WTC11 (cell line): ENCODE results near the gene PRKCE. TPM values are rescaled to one million over a fixed set of nuclear protein-coding genes. Genes with fewer than 3 reads are reported as not detected.

Experiments
- ATAC-seq: fragments of 200-7000 bp; cut with Tn5 transposase; 2 replicates; pipeline ENCODE4 v1.10.0; 2021; ENCODE audit warnings: mild to moderate bottlenecking, moderate library complexity
- CTCF ChIA-PET: fragments of 300-600 bp; sonication (Branson Sonifier 250); formaldehyde crosslinking; loops from one replicate; lab custom pipeline; 2021; ENCODE audit warnings: antibody characterized with exemption; lab: Charles Lee
- POLR2A ChIA-PET: fragments of 350-600 bp; sonication (Branson Sonifier 250); formaldehyde crosslinking; loops from one replicate; lab custom pipeline; 2021; ENCODE audit warnings: antibody characterized with exemption; lab: Charles Lee
- DNase-seq: peaks from one replicate; pipeline ENCODE4 v3.0.0; 2021; ENCODE audit warnings: low spot score
- H3K27ac Mint-ChIP-seq: 2 replicates; pipeline ENCODE4 v1.8.0; 2021; ENCODE audit warnings: mixed read lengths
- H3K27me3 Mint-ChIP-seq: 2 replicates; pipeline ENCODE4 v1.8.0; 2021; ENCODE audit warnings: low read depth, mild to moderate bottlenecking, moderate library complexity, mixed read lengths
- H3K36me3 Mint-ChIP-seq: 2 replicates; pipeline ENCODE4 v1.8.0; 2021; ENCODE audit warnings: mixed read lengths
- H3K4me1 Mint-ChIP-seq: 2 replicates; pipeline ENCODE4 v1.8.0; 2022; ENCODE audit warnings: mixed read lengths
- H3K4me3 Mint-ChIP-seq: 2 replicates; pipeline ENCODE4 v1.8.0; 2021; ENCODE audit warnings: mild to moderate bottlenecking, moderate library complexity, mixed read lengths
- H3K9me3 Mint-ChIP-seq: 2 replicates; pipeline ENCODE4 v1.8.0; 2021; ENCODE audit warnings: mixed read lengths
- ATF1 ChIP-seq: sonication (generic); formaldehyde crosslinking; IDR thresholded peaks from 2 replicates; pipeline ENCODE4 v1.8.1; 2023; ENCODE audit warnings: mild to moderate bottlenecking, moderate library complexity, missing genetic modification reagents
- FOXP1 ChIP-seq: sonication (generic); formaldehyde crosslinking; IDR thresholded peaks from 2 replicates; pipeline ENCODE4 v1.8.0; 2022; ENCODE audit warnings: missing genetic modification reagents, mild to moderate bottlenecking, moderate library complexity, borderline replicate concordance
- GTF2I ChIP-seq: fragments of 250-450 bp; sonication (Bioruptor Pico); conservative IDR thresholded peaks from 2 replicates; pipeline ENCODE4 v1.4.0; 2021; ENCODE audit warnings: mild to moderate bottlenecking
- JAZF1 ChIP-seq: fragments of 250-450 bp; sonication (Bioruptor Pico); IDR thresholded peaks from 2 replicates; pipeline ENCODE4 v1.9.0; 2021; ENCODE audit warnings: moderate library complexity, mild to moderate bottlenecking, inconsistent platforms
- JUN ChIP-seq: sonication (generic); formaldehyde crosslinking; IDR thresholded peaks from 2 replicates; pipeline ENCODE4 v1.8.0; 2023; ENCODE audit warnings: mild to moderate bottlenecking, missing genetic modification reagents
- NFYB ChIP-seq: sonication (generic); formaldehyde crosslinking; conservative IDR thresholded peaks from 2 replicates; pipeline ENCODE4 v1.8.0; 2022; ENCODE audit warnings: low read depth, missing genetic modification reagents
- NR1H2 ChIP-seq: sonication (generic); formaldehyde crosslinking; IDR thresholded peaks from 2 replicates; pipeline ENCODE4 v1.9.0; 2021; ENCODE audit warnings: mild to moderate bottlenecking, moderate library complexity, missing genetic modification reagents
- OVOL2 ChIP-seq: fragments of 250-450 bp; sonication (Bioruptor Pico); IDR thresholded peaks from 2 replicates; pipeline ENCODE4 v1.9.0; 2021; ENCODE audit warnings: mild to moderate bottlenecking, borderline replicate concordance
- ZNF232 ChIP-seq: sonication (generic); formaldehyde crosslinking; IDR thresholded peaks from 2 replicates; pipeline ENCODE4 v1.8.0; 2022; ENCODE audit warnings: mild to moderate bottlenecking, missing genetic modification reagents
- ZNF671 ChIP-seq: fragments of 250-450 bp; sonication (Bioruptor Pico); IDR thresholded peaks from 2 replicates; pipeline ENCODE4 v1.8.0; 2021; ENCODE audit warnings: mild to moderate bottlenecking
- total RNA-seq: library from RNA; stranded (reverse); gene quantifications from 3 replicates; pipeline ENCODE4 v1.2.3, GENCODE V29; 2021
- TF ChIP-seq, protein P1 (sequence below): fragments of 250-450 bp; sonication (Bioruptor Pico); IDR thresholded peaks from 2 replicates; pipeline ENCODE4 v1.9.0; 2021; ENCODE audit warnings: mild to moderate bottlenecking
- TF ChIP-seq, protein P2 (sequence below): sonication (generic); formaldehyde crosslinking; IDR thresholded peaks from 2 replicates; pipeline ENCODE4 v1.8.1; 2023; ENCODE audit warnings: mild to moderate bottlenecking, missing genetic modification reagents, borderline replicate concordance
- TF ChIP-seq, protein P3 (sequence below): sonication (generic); formaldehyde crosslinking; IDR thresholded peaks from 2 replicates; pipeline ENCODE4 v1.8.1; 2022; ENCODE audit warnings: low read depth, missing genetic modification reagents, borderline replicate concordance
- TF ChIP-seq, protein P4 (sequence below): sonication (generic); formaldehyde crosslinking; conservative IDR thresholded peaks from 2 replicates; pipeline ENCODE4 v1.8.1; 2023; ENCODE audit warnings: mild to moderate bottlenecking, low read depth, missing genetic modification reagents, moderate library complexity
- TF ChIP-seq, protein P5 (sequence below): sonication (generic); formaldehyde crosslinking; IDR thresholded peaks from 2 replicates; pipeline ENCODE4 v1.8.1; 2022; ENCODE audit warnings: missing genetic modification reagents, borderline replicate concordance

PRKCE gene
- total RNA-seq, 1 experiment from 2014 or later: 5.8 TPM

DNA sequence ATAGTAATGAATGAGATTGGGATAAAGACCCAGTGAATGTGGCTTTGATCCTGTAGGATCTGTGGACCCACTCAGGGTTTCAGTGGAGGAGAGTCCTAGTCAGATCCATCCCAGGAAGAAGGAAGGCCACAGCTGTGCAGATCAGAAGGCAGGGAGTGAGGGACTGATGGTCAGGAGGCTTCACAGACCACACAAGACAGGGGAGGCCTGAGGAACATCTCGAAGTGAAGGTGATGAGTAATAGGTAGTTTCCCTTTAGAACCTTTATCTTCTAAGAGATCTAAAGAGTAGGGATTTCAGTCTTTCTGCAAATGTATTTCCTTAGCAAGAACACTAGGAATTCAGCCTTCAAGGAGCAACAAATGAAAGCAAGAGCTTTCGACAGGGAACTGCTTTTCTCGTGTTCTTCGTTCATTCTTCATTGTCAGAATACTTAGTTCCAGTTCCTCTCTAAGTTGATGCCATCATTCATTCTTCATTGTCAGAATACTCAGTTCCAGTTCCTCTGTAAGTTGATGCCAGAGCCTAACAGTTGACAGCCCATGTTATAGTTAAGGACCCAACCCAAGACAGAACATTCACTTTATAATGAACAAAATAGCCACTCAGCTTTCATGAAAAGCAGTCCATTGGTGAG, 495.5 kb downstream of the PRKCE start (continued):
- TF ChIP-seq, protein P1, sequence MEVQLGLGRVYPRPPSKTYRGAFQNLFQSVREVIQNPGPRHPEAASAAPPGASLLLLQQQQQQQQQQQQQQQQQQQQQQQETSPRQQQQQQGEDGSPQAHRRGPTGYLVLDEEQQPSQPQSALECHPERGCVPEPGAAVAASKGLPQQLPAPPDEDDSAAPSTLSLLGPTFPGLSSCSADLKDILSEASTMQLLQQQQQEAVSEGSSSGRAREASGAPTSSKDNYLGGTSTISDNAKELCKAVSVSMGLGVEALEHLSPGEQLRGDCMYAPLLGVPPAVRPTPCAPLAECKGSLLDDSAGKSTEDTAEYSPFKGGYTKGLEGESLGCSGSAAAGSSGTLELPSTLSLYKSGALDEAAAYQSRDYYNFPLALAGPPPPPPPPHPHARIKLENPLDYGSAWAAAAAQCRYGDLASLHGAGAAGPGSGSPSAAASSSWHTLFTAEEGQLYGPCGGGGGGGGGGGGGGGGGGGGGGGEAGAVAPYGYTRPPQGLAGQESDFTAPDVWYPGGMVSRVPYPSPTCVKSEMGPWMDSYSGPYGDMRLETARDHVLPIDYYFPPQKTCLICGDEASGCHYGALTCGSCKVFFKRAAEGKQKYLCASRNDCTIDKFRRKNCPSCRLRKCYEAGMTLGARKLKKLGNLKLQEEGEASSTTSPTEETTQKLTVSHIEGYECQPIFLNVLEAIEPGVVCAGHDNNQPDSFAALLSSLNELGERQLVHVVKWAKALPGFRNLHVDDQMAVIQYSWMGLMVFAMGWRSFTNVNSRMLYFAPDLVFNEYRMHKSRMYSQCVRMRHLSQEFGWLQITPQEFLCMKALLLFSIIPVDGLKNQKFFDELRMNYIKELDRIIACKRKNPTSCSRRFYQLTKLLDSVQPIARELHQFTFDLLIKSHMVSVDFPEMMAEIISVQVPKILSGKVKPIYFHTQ: no peak

DNA sequence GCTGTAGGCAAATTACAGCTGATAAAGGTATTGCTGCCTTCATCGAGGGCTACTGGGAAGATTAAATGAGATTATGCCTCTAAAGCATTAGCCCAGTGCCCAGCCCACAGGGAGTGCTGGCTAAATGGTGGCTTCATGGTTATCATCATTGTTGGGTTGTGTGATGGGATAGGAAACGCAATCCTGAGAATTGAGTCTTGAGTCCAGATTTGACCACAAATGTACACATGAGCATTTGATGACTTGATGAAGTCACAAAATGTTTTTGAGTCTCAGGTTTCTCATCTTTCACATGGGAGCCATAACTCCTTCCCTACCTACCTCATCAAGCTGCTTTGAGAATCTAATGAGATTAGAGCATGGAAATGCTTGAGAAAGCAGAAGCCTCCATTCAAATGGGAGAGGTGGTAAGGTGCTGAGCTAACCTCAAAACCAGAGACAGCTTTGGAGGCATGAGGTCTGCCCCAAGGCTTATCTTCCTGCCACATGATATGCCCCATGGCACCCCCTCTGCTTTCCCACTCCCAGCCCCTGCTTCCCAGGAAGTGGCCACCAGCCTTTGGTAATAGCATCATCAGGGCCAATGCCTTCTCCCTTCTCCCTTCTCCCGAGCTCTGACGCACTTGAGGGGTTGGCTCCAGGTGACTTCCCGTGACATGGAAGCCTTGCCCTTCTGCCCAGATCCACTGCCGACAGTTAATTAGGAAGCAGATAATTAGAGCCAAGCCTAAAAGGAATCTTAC, 496.3 kb downstream of the PRKCE start:
- DNase-seq (no peak), ATAC-seq (no peak)
- Mint-ChIP-seq H3K27ac (no peak overlapping the region), H3K4me3 (no peak overlapping the region), H3K4me1 (peaks cover 11% of the 10 kb centered on the region), H3K27me3 (no peaks in the 10 kb centered on the region), H3K9me3 (no peaks in the 10 kb centered on the region), H3K36me3 (no peaks in the 10 kb centered on the region)
- CTCF ChIA-PET: interaction anchor here (1.2 kb wide), 1 partner anchor 82 kb away, joined by 3 read pairs; no protein-coding TSS in a partner anchor
- TF ChIP-seq, protein P2, sequence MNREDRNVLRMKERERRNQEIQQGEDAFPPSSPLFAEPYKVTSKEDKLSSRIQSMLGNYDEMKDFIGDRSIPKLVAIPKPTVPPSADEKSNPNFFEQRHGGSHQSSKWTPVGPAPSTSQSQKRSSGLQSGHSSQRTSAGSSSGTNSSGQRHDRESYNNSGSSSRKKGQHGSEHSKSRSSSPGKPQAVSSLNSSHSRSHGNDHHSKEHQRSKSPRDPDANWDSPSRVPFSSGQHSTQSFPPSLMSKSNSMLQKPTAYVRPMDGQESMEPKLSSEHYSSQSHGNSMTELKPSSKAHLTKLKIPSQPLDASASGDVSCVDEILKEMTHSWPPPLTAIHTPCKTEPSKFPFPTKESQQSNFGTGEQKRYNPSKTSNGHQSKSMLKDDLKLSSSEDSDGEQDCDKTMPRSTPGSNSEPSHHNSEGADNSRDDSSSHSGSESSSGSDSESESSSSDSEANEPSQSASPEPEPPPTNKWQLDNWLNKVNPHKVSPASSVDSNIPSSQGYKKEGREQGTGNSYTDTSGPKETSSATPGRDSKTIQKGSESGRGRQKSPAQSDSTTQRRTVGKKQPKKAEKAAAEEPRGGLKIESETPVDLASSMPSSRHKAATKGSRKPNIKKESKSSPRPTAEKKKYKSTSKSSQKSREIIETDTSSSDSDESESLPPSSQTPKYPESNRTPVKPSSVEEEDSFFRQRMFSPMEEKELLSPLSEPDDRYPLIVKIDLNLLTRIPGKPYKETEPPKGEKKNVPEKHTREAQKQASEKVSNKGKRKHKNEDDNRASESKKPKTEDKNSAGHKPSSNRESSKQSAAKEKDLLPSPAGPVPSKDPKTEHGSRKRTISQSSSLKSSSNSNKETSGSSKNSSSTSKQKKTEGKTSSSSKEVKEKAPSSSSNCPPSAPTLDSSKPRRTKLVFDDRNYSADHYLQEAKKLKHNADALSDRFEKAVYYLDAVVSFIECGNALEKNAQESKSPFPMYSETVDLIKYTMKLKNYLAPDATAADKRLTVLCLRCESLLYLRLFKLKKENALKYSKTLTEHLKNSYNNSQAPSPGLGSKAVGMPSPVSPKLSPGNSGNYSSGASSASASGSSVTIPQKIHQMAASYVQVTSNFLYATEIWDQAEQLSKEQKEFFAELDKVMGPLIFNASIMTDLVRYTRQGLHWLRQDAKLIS (CRISPR knock-in tag): no peak
- POLR2A ChIA-PET: no interaction called here

DNA sequence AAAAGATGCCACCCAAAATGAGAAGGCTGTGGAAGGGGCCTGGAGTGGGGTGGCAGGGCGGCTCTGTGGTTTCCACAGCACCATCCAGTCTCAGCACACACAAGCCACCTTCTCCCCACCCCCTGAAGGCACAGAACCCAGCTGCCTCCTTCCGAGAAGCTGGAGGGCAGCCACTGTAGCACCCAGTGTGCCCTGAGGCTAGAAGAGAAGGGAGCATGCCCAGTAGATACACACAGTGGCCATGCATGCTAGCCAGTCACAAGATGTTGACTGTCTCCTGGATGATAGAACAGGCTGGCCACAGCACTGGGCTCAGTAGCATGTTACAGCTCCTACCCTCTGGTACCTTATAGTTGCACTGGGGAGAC, 496.9 kb downstream of the PRKCE start:
- DNase-seq (no peak), ATAC-seq (no peak)
- no peak for TF ChIP-seq JUN (CRISPR knock-in tag)
- no peak for TF ChIP-seq JAZF1 (CRISPR knock-in tag)
- Mint-ChIP-seq H3K36me3 (no peaks in the 10 kb centered on the region), H3K9me3 (no peaks in the 10 kb centered on the region), H3K4me1 (peaks cover 11% of the 10 kb centered on the region), H3K27ac (no peak overlapping the region), H3K4me3 (no peak overlapping the region), H3K27me3 (no peaks in the 10 kb centered on the region)
- POLR2A ChIA-PET: no interaction called here
- CTCF ChIA-PET: interaction anchor here (1.2 kb wide), 1 partner anchor 81 kb away, joined by 3 read pairs; no protein-coding TSS in a partner anchor

DNA sequence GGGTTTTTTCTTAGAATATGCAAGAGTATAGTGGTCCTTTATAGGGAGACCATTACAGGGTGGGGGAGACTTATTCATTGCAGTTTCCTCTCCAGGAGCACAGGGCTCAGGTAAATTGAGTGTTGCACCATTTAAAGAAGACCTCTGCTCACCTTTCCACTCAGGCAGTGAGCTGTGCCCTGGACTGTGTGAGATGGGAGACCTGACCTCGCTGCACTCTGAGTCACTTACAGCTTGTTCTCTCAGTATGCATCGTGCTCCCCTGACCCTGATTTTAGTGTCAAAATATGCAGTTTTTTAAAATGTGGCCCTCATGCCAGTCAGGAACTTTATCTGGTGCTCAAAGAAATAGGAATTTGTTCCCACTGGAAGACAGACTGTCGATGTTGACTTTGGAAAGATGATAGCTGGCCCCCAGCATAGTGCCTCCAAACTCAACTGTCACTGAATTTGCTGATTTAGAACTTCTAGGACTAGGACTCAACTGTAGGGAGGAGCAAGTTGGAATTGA, 499.0 kb downstream of the PRKCE start:
- H3K36me3 Mint-ChIP-seq: no peaks in the 10 kb centered on the region
- TF ChIP-seq ATF1 (no peak), FOXP1 (CRISPR knock-in tag) (no peak), ZNF232 (CRISPR knock-in tag) (no peak), NR1H2 (no peak), JUN (CRISPR knock-in tag) (no peak), OVOL2 (CRISPR knock-in tag) (no peak), NFYB (no peak), ZNF671 (CRISPR knock-in tag) (no peak), GTF2I (no peak)
- TF ChIP-seq, protein P3, sequence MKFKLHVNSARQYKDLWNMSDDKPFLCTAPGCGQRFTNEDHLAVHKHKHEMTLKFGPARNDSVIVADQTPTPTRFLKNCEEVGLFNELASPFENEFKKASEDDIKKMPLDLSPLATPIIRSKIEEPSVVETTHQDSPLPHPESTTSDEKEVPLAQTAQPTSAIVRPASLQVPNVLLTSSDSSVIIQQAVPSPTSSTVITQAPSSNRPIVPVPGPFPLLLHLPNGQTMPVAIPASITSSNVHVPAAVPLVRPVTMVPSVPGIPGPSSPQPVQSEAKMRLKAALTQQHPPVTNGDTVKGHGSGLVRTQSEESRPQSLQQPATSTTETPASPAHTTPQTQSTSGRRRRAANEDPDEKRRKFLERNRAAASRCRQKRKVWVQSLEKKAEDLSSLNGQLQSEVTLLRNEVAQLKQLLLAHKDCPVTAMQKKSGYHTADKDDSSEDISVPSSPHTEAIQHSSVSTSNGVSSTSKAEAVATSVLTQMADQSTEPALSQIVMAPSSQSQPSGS (CRISPR knock-in tag): no peak
- TF ChIP-seq, protein P4, sequence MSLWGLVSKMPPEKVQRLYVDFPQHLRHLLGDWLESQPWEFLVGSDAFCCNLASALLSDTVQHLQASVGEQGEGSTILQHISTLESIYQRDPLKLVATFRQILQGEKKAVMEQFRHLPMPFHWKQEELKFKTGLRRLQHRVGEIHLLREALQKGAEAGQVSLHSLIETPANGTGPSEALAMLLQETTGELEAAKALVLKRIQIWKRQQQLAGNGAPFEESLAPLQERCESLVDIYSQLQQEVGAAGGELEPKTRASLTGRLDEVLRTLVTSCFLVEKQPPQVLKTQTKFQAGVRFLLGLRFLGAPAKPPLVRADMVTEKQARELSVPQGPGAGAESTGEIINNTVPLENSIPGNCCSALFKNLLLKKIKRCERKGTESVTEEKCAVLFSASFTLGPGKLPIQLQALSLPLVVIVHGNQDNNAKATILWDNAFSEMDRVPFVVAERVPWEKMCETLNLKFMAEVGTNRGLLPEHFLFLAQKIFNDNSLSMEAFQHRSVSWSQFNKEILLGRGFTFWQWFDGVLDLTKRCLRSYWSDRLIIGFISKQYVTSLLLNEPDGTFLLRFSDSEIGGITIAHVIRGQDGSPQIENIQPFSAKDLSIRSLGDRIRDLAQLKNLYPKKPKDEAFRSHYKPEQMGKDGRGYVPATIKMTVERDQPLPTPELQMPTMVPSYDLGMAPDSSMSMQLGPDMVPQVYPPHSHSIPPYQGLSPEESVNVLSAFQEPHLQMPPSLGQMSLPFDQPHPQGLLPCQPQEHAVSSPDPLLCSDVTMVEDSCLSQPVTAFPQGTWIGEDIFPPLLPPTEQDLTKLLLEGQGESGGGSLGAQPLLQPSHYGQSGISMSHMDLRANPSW: no peak
- TF ChIP-seq, protein P5, sequence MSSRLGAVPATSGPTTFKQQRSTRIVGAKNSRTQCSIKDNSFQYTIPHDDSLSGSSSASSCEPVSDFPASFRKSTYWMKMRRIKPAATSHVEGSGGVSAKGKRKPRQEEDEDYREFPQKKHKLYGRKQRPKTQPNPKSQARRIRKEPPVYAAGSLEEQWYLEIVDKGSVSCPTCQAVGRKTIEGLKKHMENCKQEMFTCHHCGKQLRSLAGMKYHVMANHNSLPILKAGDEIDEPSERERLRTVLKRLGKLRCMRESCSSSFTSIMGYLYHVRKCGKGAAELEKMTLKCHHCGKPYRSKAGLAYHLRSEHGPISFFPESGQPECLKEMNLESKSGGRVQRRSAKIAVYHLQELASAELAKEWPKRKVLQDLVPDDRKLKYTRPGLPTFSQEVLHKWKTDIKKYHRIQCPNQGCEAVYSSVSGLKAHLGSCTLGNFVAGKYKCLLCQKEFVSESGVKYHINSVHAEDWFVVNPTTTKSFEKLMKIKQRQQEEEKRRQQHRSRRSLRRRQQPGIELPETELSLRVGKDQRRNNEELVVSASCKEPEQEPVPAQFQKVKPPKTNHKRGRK (CRISPR knock-in tag): no peak

More for the DNA sequence above, 499.0 kb downstream of the PRKCE start:
- Mint-ChIP-seq H3K4me1 (peaks cover 7% of the 10 kb centered on the region), H3K27ac (no peak overlapping the region), H3K9me3 (no peaks in the 10 kb centered on the region), H3K4me3 (no peak overlapping the region), H3K27me3 (no peaks in the 10 kb centered on the region)
- no peak for ATAC-seq
- POLR2A ChIA-PET: interaction anchor here (0.6 kb wide), 1 partner anchor 161 kb away, joined by 4 read pairs; no protein-coding TSS in a partner anchor
- CTCF ChIA-PET: interaction anchor here (1.2 kb wide), 1 partner anchor 88 kb away, joined by 6 read pairs; no protein-coding TSS in a partner anchor
- no peak for DNase-seq
